HG03432 (cell line): Measurements from ENCODE around the gene ETV6.

Experiments used
- ATAC-seq: cut with Tn5 transposase; IDR thresholded peaks from one replicate; pipeline ENCODE4 v1.9.1; 2021; ENCODE audit warnings: mild to moderate bottlenecking, moderate library complexity; ENCODE audit not compliant: unreplicated experiment

The ETV6 gene

DNA sequence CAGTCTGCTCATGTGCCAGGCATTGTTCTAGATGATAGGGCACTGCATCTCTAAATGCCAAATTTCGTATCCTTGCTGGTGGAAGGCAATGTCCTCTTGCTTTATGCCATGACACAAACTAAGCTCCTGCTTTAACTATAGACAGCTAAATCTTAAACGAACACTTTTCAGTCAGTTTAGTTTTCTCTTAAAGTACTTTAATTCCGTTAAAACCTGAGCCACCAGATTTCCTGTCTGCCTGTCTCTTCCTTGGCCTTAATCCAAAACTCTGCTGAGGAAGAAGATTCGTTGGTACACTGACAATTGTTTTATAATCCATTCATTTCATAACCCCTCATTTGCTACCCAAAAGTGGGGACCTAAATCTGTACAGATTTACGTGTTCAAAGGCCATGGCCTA lies 226.8 kb downstream of the ETV6 start:
- ATAC-seq = no peak

DNA sequence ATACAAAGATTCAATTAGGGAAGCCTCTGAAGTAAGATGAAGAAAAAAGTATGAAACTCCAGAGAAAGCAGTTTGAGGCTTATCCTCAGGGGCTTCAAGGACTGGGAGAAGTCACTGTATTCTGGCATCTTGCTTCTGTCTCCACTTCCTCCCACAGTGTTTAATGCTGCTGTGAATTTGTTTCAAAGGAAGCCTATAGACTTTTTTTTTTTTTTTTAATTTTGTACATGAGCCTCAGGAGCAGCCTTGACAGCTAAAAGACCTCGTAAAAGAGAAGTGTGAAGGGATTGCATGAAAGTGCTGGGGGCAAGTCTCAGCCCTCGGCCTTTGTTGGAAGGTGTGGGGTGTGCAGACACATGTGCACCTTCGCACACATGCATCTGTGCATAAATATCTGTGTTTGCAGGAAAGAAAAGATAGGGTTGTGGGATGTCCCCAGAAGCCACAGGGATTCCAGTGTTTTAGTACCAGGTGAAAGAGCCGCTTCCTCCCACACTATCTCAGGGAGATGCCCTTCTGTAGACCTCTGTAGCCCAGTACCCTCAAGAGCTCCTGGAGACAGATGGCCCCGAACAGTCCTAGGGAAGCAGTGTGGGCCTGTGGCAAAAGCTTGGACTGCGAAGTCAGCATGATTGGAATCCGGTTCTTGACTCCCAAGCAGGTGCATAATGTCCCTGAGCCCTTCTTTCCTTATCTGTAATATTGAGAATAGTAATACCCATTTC lies 227.8 kb downstream of the ETV6 start:
- no peak for ATAC-seq

DNA sequence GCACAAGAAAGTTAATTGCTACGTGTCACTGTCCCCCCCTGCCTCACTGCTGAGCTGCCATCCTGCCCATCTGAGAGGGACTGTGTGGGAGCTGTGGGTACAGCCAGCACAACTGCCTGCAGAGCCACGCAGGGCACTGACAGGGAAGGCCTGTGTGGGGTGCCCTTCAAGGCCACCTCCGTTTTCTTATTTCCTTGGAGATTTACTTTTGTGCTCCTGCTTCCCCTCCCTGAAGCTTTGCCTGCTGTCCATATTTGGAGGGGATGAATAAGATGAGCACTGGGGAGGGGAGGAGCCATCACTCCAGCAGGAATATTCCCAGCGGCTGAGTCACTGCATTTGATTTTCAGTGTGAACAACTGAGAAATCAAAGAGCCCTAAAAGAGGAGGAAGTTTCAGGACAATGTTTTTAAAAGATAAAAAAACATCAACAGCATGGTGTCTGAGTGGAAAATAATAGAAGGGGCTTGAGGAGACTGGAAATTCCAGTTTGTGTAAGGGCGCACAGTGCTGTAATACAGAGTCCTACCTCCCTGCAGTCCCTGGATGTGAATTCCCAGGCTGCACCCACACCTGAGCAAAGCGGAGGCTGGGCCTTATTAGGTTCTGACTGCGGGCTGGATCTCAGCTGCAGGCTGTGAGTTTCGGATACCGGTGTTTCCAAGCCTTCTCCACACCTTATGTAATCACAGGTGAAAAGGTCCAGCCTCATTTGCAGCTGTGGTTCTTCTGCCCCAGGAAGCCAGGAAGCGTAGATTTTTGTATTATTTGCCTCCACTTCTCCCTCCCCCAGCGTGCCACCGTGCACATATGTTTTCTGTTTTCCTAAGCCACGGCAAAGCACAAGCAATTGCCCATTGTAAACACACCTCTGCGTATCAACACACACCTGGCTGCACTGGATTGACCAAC lies 228.7 kb downstream of the ETV6 start:
- no peak for ATAC-seq

DNA sequence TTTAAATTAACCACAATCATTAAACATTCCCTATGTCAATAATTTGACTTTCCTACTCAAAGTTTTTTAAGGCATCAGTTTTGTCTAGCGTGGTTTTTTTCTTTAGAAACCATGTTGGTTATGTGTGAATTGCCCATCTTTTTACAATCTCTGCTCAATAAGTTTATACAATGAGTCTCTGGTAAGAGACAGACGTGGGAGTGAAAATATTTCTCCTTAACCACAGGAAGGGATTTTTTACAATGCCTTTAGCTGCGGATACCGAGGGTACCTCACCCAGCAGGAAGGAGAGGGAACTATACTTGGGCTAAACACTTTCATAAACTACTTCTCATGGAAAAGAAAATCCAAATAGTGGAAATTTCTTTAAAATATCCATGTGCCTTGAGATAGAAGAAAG lies 229.8 kb downstream of the ETV6 start:
- no peak for ATAC-seq

DNA sequence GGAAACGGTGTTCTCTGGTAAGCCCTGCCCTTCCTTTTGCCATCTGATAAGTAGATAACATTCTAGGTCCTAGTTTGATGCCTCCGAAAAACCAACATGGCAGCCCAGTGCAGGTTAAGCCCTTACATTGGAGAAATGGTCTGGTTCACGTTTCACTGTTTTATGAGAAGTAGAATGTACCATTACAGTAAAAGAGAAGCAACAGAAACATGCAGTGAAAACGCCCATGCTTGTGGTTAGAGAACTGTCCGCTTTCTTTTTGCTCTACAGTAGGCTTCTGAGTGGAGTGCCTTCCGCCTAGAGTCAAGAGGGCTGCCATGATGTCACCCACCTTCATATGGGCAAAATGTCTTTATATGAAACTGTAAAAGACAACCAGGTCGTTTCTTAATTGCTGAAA lies 230.9 kb downstream of the ETV6 start:
- ATAC-seq = no peak

DNA sequence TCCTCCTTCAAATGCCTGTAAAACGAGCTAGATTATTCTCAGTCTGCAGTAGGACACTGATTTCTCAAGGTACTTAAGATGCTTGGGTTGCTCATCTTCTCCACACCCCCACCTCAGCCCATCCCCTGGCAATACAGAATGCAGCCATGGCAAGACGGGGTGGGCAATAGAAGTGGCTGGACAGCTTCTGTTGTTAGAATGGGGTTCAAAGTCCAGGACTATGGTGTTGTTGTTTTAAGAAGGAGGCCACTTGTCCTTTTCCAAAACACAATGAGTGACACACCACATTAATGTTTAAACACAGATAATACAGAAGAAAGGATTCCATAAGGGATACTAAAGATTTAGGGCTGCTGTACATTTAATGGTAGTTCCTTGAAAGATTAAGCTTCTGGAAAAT lies 232.4 kb downstream of the ETV6 start:
- no peak for ATAC-seq

DNA sequence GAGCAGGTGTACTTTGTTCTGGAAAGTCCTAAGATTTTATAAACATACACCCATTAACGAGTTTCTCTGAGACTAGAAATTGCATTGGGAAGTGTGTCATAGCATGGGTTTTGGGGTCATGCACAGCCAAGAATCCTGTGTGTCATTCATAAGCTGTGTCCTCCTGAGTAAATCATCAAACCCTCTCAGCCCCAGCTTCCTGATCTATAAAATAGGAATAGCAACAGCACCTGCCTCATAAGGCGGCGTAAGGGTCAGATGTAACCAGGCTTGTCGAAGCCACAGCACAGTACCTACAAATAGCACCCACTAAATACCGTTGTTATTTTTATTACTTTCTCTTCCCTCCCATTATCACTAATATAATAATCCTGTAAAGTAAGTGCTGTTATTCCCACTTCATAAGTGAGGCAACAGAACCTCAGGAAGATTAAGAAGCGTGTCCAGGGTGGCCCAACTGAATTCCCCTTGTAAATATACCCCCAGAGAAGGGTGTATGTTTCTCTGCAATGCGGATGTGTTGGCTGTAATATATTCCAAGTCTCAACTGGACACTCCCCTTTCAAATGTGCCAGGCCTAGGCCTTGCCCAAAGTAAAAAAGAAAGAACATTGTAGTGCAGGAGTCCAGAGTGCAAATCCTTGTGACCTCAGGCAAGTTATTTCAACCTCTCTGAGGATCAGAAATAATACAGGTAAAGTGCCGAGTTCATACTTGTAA lies 233.0 kb downstream of the ETV6 start:
- ATAC-seq = no peak

DNA sequence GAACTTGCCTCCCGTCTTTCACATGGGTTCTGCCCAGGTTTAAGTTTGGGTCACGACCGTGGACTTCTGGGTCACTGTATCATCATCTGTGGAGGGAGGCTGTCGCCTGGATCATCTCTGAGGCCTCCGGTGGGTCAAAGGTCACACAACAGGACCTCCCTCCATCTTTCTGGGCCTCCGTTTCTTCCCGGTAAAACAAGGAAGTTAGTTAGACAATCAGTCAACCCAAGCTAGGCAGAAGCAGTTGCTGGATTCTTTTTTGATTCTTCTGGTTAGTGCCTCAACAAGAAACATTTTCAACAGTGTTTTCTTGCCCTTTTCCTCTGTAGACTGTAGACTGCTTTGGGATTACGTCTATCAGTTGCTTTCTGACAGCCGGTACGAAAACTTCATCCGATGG lies 234.6 kb downstream of the ETV6 start:
- no peak for ATAC-seq

DNA sequence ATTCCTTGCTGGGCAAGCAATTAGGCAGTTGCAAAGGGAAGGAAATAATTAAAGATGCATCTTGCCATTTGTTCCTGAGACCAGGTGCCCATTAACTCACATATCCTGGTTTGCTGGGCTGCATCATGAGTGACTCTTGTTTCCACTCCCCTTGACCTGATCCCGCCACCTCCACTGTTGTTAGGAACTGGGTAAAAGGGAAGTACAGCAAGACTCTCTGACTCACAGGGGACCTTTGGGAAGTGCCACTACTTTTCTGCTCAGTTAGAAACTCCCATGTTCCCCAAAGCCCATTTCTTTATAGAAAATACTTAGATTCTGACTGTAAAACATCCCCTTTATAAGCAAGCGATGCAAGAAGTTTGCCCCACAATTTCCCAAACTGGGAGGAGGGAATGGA lies 235.2 kb downstream of the ETV6 start:
- ATAC-seq = no peak

DNA sequence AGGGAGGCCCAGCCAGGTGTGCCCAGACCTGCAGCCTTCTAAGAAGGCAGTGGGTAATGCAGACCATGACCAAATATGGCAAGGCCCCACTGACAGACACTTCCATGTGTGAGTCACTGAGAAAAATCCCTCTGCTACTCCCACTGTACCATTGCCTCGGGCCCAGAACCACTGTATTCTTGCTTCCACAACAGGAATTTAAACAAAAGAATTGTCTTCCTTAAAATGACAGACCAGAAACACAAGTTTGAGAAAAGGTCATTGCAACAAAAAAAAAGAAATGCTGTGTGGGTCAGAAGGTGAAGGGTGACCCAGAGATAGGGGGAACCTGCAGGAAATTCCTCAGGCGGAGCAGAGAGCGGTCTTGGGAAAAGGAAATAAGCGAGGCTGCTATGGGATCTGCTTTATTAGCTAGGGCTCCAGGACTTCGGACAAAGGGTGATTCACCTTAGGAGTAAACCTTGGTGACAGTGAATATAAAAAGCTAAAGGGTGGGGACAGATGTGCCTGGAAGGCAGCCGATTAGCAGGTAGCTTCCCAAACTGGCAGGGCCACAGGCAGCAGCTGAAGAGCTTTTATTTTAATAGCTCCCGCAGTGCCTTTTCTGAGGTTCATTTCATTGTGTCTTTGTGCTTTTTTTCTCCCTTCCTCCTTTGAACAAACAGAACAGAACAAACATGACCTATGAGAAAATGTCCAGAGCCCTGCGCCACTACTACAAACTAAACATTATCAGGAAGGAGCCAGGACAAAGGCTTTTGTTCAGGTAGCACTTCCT lies 236.0 kb downstream of the ETV6 start:
- ATAC-seq = no peak

DNA sequence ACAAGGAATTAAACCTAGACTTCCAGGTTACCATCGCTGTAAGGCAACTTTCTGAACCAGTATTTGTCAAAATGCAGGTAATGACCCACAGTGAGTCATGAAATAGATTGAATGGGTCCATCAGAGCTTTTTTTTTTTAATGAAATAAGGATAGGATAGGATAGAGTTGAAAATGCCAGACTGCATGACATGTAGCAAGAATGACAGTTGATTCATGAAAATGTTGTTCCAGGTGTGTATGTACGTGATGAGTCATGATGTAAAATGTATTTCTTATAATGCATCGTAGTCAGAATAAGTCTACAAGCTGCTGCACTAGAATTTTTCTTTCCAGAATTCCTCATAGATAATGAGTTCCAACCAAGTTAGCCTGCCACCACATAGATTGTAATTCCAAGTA lies 236.9 kb downstream of the ETV6 start:
- ATAC-seq = no peak

DNA sequence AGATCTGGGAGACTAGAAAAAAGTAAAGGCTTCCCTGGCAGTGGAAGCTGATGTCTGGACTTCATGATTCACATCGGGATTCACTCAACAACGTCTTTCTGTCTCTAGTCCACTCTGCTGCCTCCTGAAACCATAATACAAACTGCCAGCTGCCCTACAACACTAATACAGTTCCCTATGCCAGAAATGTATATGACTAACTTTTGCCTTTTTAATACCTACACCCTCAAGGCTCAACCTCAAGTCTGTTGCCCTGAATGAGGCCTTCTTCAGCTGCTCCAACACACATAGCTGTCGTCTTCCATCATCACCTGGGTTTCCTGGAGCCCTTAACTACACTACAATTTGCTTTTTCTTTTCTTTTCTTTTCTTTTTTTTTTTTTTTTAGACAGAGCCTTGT lies 238.6 kb downstream of the ETV6 start:
- ATAC-seq = no peak

DNA sequence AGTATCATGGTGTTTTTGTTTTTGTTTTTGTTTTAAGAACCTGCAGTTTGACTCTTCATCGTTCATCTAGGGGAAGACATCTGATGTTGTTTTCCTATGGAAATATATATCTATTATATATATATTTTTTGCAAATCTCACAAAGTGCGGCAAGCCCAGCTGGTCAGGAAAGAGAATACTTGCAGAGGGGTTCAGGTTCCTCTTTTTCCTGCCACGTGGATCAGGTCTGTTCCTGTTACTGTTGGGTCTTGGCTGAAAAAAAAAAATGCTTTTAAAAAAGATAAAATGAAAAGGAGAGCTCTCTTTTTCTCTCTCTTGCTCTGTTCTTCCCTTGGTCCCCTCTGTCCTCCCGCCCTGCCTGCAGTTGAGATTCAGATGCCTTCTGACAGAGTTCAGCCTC lies 241.9 kb downstream of the ETV6 start:
- no peak for ATAC-seq

DNA sequence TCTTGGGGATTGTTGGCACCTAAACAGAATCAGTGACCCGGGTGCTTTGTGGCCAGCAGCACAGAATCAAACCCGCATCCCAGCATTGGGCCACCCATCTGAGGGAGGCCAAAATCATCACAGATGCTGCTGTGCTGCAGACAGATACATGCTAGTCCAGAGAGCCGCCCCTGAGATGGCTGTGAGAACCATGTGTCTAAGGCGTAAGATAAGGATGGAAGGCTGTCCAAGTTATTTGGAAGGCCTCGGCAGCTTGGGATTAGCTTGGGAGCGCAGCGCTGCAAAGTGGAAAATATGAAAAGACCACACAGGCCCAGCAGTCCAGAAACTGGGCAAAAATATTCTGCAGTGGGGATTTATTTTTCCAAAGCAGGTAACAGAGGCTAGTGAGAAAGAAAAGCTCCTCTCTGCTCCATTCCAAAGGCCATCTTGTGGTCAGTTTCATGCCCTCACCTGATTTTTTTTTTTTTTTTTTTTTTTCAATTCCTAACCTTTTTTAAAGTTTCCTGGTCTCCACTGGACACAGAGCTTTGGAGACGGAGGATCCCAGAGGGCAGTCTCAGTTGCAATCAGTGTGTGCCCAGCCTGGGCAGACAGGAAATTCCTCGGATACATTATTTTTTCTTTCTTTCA lies 242.4 kb downstream of the ETV6 start:
- no peak for ATAC-seq

DNA sequence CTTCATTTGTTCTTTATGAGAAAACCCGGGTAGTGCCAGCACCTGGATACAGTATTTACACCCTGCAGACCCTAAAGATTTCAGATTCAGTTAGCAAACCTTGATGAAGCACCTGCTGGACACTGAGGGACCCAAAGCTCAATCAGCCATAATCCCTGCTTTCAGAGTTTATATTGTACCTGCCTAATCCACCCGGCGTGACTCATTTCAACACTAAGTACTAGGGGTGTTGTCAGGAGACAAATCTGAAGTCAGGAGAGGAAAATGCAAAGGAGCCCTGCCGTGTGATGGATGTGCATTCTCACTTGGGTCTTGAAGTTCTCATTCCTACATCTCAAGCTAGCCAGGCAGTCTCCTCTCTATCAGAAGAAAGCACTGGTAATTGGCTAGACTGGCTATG lies 244.5 kb downstream of the ETV6 start:
- no peak for ATAC-seq

DNA sequence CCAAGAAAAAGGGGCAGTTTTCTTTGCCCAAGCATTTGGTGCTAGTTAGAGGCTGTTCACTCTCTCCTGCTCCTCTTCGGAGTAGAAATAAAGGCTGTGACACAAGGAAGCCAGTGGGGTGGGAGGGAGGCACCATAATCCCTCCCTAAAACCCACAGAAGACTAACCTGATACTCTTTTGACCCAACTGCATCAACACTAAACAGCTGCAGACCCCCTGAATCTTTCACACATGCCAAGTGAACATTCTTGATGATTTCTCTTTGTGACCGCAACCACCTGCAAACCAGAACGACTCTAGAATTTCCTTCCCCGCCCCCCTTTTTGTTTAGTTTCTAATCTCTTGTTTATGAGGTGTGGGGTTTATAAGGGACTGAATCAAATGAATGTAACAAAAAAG lies 245.4 kb downstream of the ETV6 start:
- peak; percentile 68 for ATAC-seq

DNA sequence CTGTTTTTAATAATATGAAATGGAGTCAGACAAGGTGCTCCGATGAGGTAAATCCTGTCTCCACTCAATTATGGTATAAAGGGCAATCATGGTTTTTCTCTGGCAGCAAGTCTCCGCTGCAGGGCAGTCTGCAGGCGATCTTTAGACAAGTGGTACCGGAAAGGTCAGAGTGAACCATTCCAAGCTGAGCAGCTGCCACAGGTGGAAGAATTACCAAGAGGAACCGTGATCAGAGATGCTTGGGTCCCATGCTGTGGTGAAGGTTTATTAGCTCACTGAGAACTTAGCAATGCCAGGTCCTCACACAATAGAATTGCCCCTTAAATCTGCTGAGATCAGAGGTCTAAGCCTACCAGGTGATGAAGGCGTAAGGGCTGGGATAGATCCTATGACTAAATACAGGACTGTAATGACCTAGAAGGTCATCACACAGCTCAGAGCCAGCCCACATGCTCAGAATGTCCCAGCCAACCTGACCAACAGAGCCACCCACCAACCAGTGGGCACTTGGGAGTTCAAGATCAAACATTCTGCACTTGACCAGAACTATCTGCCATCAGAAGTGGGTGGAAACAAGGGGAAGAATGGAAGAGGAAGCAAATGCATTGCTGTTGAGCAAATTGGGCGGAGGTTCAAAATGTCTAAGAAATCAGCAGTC lies 246.1 kb downstream of the ETV6 start:
- ATAC-seq = no peak

DNA sequence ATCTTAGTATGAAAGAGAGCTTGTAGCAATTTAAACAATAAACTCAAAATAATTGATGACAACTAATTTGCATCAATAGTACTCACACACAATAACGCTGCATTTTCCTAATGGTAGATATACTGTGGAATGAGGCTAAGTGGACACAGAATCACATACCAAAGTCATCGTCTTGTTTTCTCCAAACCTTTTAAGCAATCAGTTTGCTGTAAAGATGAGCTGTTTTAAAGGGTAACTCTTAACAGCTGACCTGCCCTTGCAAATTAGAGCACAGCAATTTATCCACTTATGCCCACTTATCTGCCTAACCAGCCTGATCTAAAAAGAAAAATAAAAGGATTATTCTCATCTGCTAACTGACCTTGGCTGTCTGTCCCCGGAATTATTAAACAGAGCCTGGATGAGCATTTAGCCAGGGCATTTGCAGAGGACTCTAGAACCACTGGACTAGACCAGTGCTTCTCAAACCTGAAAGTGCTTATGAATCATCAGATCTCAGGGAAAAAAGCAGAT lies 247.0 kb downstream of the ETV6 start:
- ATAC-seq = no peak

DNA sequence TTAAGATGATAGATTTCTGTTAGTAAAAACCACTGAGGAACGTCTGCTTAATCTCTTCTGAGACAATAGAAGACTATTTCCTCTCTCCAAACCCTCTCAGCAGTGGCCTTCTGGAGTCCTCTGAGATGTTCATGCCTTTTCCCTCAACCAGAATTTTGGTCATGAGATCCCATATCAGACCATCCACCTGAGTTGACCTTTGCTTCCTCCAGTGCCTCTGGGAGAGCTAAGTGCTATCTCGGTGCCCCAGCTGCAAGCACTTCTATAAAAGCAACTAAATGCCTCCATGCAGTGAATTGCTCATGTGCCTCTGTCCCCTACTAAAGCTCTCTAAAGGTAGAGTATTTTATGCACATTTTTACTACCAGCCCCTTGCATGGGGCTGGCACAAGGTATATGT lies 248.4 kb downstream of the ETV6 start:
- ATAC-seq = no peak
